ENCODE measurements around the gene CRIP2. TPM values are rescaled to one million over a fixed set of nuclear protein-coding genes. Genes with fewer than 3 reads are reported as not detected.
A peak's percentile ranks its signal among the peaks of the same experiment; 100 is the strongest.

CRIP2 gene
- total and polyA plus RNA-seq, 2 of the 13 experiments (the other 11 are each of a cell fraction or from before 2014, with no cell fraction given): 31.6 to 37.9 TPM

DNA sequence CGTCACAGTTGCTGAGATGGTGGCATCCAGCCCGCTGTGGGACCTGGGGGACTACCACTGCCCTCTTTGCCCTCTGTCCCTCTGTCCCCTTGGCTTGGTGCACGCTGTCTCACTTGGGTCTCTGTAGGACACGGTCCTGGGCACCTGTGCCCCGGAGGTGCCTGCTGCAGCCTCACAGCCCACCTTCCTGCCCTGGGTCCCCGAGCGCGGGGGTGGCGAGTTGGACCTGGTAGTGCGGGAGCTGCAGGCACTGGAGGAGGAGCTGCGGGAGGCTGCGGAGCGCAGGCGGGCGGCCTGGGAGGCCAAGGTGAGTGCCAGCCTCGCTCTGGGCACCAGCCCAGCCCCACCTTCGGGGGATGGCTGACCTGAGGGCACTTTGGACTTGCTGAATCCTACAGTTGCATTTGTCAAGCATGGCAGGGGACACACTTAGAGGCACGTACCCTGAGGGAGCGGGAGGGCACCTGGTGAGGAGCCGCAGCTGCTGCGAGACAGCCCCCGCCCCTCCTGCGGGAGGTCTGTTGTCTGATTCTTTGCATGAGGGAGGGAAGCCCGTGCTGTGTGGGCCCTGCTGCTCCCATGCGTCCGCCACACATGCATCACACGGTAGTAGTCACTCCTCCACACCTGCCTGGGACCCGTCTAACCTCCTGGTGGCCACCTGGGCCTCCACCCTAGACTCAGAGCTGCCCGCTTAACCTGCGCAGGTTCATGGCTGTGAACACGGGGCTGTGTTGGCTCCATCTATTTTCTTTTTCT lies 23.2 kb downstream of the CRIP2 start (continued):
- TF ChIP-seq, protein P1, sequence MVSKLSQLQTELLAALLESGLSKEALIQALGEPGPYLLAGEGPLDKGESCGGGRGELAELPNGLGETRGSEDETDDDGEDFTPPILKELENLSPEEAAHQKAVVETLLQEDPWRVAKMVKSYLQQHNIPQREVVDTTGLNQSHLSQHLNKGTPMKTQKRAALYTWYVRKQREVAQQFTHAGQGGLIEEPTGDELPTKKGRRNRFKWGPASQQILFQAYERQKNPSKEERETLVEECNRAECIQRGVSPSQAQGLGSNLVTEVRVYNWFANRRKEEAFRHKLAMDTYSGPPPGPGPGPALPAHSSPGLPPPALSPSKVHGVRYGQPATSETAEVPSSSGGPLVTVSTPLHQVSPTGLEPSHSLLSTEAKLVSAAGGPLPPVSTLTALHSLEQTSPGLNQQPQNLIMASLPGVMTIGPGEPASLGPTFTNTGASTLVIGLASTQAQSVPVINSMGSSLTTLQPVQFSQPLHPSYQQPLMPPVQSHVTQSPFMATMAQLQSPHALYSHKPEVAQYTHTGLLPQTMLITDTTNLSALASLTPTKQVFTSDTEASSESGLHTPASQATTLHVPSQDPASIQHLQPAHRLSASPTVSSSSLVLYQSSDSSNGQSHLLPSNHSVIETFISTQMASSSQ (IDR thresholded peaks at IDR 0.05; ENCODE audit: low read depth): no peak
- TF ChIP-seq, protein P1 (CRISPR knock-in tag; IDR thresholded peaks at IDR 0.05; ENCODE audit: borderline replicate concordance): no peak
- TF ChIP-seq MED8 (CRISPR knock-in tag; IDR thresholded peaks at IDR 0.05; ENCODE audit: insufficient replicate concordance) (peak; percentile 24), WIZ (CRISPR knock-in tag; IDR thresholded peaks at IDR 0.05) (no peak), IRF2 (CRISPR knock-in tag; IDR thresholded peaks at IDR 0.05) (no peak), ZNF350 (CRISPR knock-in tag; IDR thresholded peaks at IDR 0.05; ENCODE audit: borderline replicate concordance, low read depth) (no peak), JDP2 (CRISPR knock-in tag; IDR thresholded peaks at IDR 0.05; ENCODE audit: borderline replicate concordance) (no peak)

Measured in HepG2 (cell line).